SK-N-SH (cell line): ENCODE measurements around the gene SORCS3. TPM values are rescaled to one million over a fixed set of nuclear protein-coding genes. Genes with fewer than 3 reads are reported as not detected.

Source experiments
- CTCF ChIA-PET: fragments of 300-600, 350-600 bp; formaldehyde crosslinking; extraction: SDS; loops from one replicate; lab custom pipeline; 2021; lab: Yijun Ruan, JAX
- POLR2A ChIA-PET: fragments of 350-600 bp; sonication (Branson Sonifier 250); formaldehyde crosslinking; extraction: SDS; loops from one replicate; lab custom pipeline; 2020; ENCODE audit warnings: antibody characterized with exemption, inconsistent platforms; lab: Yijun Ruan, JAX
- DNase-seq: peaks from one replicate; pipeline ENCODE4 v3.0.0; 2012
- H2AFZ ChIP-seq: fragments of 200-600 bp; sonication (generic); 2 replicates; pipeline ENCODE4 v1.8.1; 2016; ENCODE audit warnings: antibody characterized with exemption, mild to moderate bottlenecking, low read depth
- H3F3A ChIP-seq: fragments of 200-600 bp; sonication (generic); replicated peaks from 2 replicates; pipeline ENCODE3; 2016; ENCODE audit warnings: antibody characterized with exemption, mild to moderate bottlenecking; ENCODE audit not compliant: insufficient read depth
- H3K27ac ChIP-seq, 2 experiments: fragments of 200-500 bp in 1 of 2; fragments of 200-600 bp in 1 of 2; sonication (Bioruptor generic) in 1 of 2; sonication (generic), shearing (Covaris generic) in 1 of 2; 2 replicates each; pipeline versions ENCODE4 v1.5.1 to v1.6.1; 2014 to 2016; ENCODE audit warnings: low read depth in 2 of 2, inconsistent platforms in 1 of 2, low read length in 1 of 2, mild to moderate bottlenecking in 1 of 2, mixed read lengths in 1 of 2
- H3K27me3 ChIP-seq: fragments of 200-600 bp; sonication (generic), shearing (Covaris generic); 2 replicates; pipeline ENCODE4 v1.6.1; 2016; ENCODE audit warnings: mixed run types; ENCODE audit not compliant: insufficient read depth
- H3K36me3 ChIP-seq, 2 experiments: fragments of 200-500 bp in 1 of 2; fragments of 200-600 bp in 1 of 2; sonication (Bioruptor generic) in 1 of 2; sonication (generic) in 1 of 2; replicated peaks in 1 of 2; 2 replicates each; pipeline versions ENCODE3 to v1.5.1; 2014 to 2016; ENCODE audit warnings: low read length in 1 of 2, mild to moderate bottlenecking in 1 of 2; ENCODE audit not compliant: insufficient read depth in 2 of 2, control insufficient read depth in 1 of 2
- H3K4me1 ChIP-seq, 2 experiments: fragments of 200-500 bp in 1 of 2; fragments of 200-600 bp in 1 of 2; sonication (Bioruptor generic) in 1 of 2; sonication (generic), shearing (Covaris generic) in 1 of 2; 2 replicates each; pipeline versions ENCODE4 v1.5.1 to v1.6.1; 2014 to 2016; ENCODE audit warnings: low read depth in 1 of 2, low read length in 1 of 2, mixed run types in 1 of 2; ENCODE audit not compliant: insufficient read depth in 2 of 2, control insufficient read depth in 1 of 2
- H3K4me2 ChIP-seq: fragments of 200-600 bp; sonication (generic), shearing (Covaris generic); 2 replicates; pipeline ENCODE4 v1.6.1; 2017; ENCODE audit warnings: mixed run types
- H3K4me3 ChIP-seq, 2 experiments: fragments of 200-500 bp in 1 of 2; fragments of 200-600 bp in 1 of 2; sonication (Bioruptor generic) in 1 of 2; sonication (generic), shearing (Covaris generic) in 1 of 2; 2 replicates each; pipeline versions ENCODE4 v1.5.1 to v1.8.1; 2014 to 2016; ENCODE audit warnings: low read depth in 2 of 2, inconsistent platforms in 1 of 2, low read length in 1 of 2, mild to moderate bottlenecking in 1 of 2, mixed read lengths in 1 of 2, moderate library complexity in 1 of 2
- H3K79me2 ChIP-seq: fragments of 200-600 bp; sonication (generic); 2 replicates; pipeline ENCODE4 v1.8.1; 2017; ENCODE audit warnings: mild to moderate bottlenecking; ENCODE audit not compliant: insufficient read depth
- H3K9ac ChIP-seq: fragments of 200-600 bp; sonication (generic); 2 replicates; pipeline ENCODE4 v1.6.1; 2017; ENCODE audit warnings: mixed run types
- H3K9me2 ChIP-seq: fragments of 200-600 bp; sonication (generic); 2 replicates; pipeline ENCODE4 v1.6.1; 2017; ENCODE audit warnings: mixed run types
- H3K9me3 ChIP-seq: fragments of 200-600 bp; sonication (generic); 2 replicates; pipeline ENCODE4 v1.6.1; 2017; ENCODE audit warnings: mixed run types, mild to moderate bottlenecking, moderate library complexity
- H4K20me1 ChIP-seq: fragments of 200-600 bp; sonication (generic); 2 replicates; pipeline ENCODE4 v1.6.1; 2017; ENCODE audit warnings: mild to moderate bottlenecking, mixed run types; ENCODE audit not compliant: insufficient read depth
- CTCF ChIP-seq: fragments of 200-600 bp; sonication (generic); IDR thresholded peaks from 2 replicates; pipeline ENCODE4 v1.6.1; 2017; ENCODE audit warnings: antibody characterized with exemption, mild to moderate bottlenecking, moderate library complexity
- EP300 ChIP-seq, 2 experiments: IDR thresholded peaks; 2 replicates each; pipeline versions ENCODE4 v1.4.0 to v1.6.1; 2012; ENCODE audit warnings: borderline replicate concordance in 1 of 2, low read depth in 1 of 2, low read length in 1 of 2
- EZH2phosphoT487 ChIP-seq: fragments of 200-600 bp; sonication (generic); IDR thresholded peaks from 2 replicates; pipeline ENCODE4 v1.6.1; 2017; ENCODE audit warnings: low read depth, mixed run types, mild to moderate bottlenecking, antibody characterized with exemption, moderate library complexity, borderline replicate concordance
- IRF3 ChIP-seq: fragments of 150-350 bp; IDR thresholded peaks from 2 replicates; pipeline ENCODE4 v1.6.1; 2016; ENCODE audit warnings: mild to moderate bottlenecking, low read depth, low read length
- NFIC ChIP-seq: IDR thresholded peaks from 2 replicates; pipeline ENCODE4 v1.4.0; 2012; ENCODE audit warnings: borderline replicate concordance
- RCOR1 ChIP-seq: fragments of 150-350 bp; IDR thresholded peaks from 2 replicates; pipeline ENCODE4 v1.6.1; 2017; ENCODE audit warnings: antibody characterized with exemption, low read length
- SIN3A ChIP-seq: IDR thresholded peaks from 2 replicates; pipeline ENCODE4 v1.6.1; 2012; ENCODE audit warnings: low read depth, mild to moderate bottlenecking, low read length, moderate library complexity, borderline replicate concordance
- TCF12 ChIP-seq: IDR thresholded peaks from 2 replicates; pipeline ENCODE4 v1.4.0; 2012
- TEAD4 ChIP-seq: IDR thresholded peaks from 2 replicates; pipeline ENCODE4 v1.4.0; 2012; ENCODE audit warnings: mild to moderate bottlenecking, borderline replicate concordance; ENCODE audit not compliant: insufficient read depth
- USF1 ChIP-seq: IDR thresholded peaks from 2 replicates; pipeline ENCODE4 v1.4.0; 2012; ENCODE audit warnings: low read depth, borderline replicate concordance
- ZBTB33 ChIP-seq: IDR thresholded peaks from 2 replicates; pipeline ENCODE4 v1.4.0; 2012; ENCODE audit warnings: low read depth, borderline replicate concordance
- WGBS: methylation state at CpG from one replicate; pipeline ENCODE4 v1.1.6; 2017; ENCODE audit warnings: low lambda C conversion rate; 5-methylcytosine and 5-hydroxymethylcytosine counted together
- polyA plus RNA-seq, 3 experiments: library from polyadenylated mRNA; depleted of rRNA; stranded (reverse); fragments of >200 nt; gene quantifications; 2 replicates each; pipeline ENCODE4 v1.2.3, GENCODE V29; 2012

SORCS3 gene
- polyA plus RNA-seq, 1 of the 3 experiments (the other 2 are of a cell fraction): not detected

GRCh38 chr10:104630731-104631130, 10.4 kb upstream of the SORCS3 start:
- H3K27me3 ChIP-seq: no peaks in the 10 kb centered on the region; the same call in 1 of the 2 replicates
- H3K9ac ChIP-seq: no peak overlapping the region
- no peaks in the 10 kb centered on the region for H3K9me2 ChIP-seq
- no peak overlapping the region; the same call in 1 of the 2 replicates for H3K4me2 ChIP-seq
- no peak overlapping the region for H3K27ac ChIP-seq
- H4K20me1 ChIP-seq: no peaks in the 10 kb centered on the region
- DNase-seq: no peak
- H3K4me3 ChIP-seq: no peak overlapping the region; a peak in 1 of 4 replicates
- POLR2A ChIA-PET: no interaction called here
- H3K36me3 ChIP-seq: no peaks in the 10 kb centered on the region
- WGBS: 63% methylated on average over 23 of the region's 26 CpGs
- H2AFZ ChIP-seq: no peak overlapping the region
- no peak for TF ChIP-seq CTCF
- no peak for TF ChIP-seq EZH2phosphoT487
- TF ChIP-seq, all 33 proteins: peak for 0
- CTCF ChIA-PET: interaction anchor here (1.5 to 2.5 kb wide), 3 partner anchors 8 to 224 kb away, joined by 3 to 7 read pairs (median 5); no protein-coding TSS in a partner anchor
- H3K4me1 ChIP-seq: no peaks in the 10 kb centered on the region; a peak in 1 of 4 replicates
- no peaks in the 10 kb centered on the region for H3F3A ChIP-seq
- no peaks in the 10 kb centered on the region for H3K9me3 ChIP-seq
- H3K79me2 ChIP-seq: no peaks in the 10 kb centered on the region

- no peak for DNase-seq
- H3K9me3 ChIP-seq: no peaks in the 10 kb centered on the region
- no peaks in the 10 kb centered on the region for H4K20me1 ChIP-seq
- no peaks in the 10 kb centered on the region; the same call in 1 of the 2 replicates for H3K27me3 ChIP-seq
- no peak overlapping the region for H3K4me2 ChIP-seq
- no peak overlapping the region for H2AFZ ChIP-seq
- WGBS: 17% methylated on average over 3 of the region's 3 CpGs
- no peak overlapping the region for H3K9ac ChIP-seq
- H3K27ac ChIP-seq: no peak overlapping the region
- ChIA-PET CTCF (interaction anchor here (1.5 kb wide), 1 partner anchor 9 kb away, joined by 3 read pairs; no protein-coding TSS in a partner anchor), POLR2A (no interaction called here)
- no peaks in the 10 kb centered on the region; a peak in 1 of 4 replicates for H3K4me1 ChIP-seq
- no peaks in the 10 kb centered on the region for H3K79me2 ChIP-seq
- no peaks in the 10 kb centered on the region for H3F3A ChIP-seq
- H3K36me3 ChIP-seq: no peaks in the 10 kb centered on the region
- H3K4me3 ChIP-seq: no peak overlapping the region
- H3K9me2 ChIP-seq: no peaks in the 10 kb centered on the region
- no peak for TF ChIP-seq TCF12
- TF ChIP-seq IRF3: no peak
- no peak for TF ChIP-seq RCOR1
- TF ChIP-seq TEAD4: no peak
- no peak for TF ChIP-seq NFIC
- TF ChIP-seq USF1: no peak
- TF ChIP-seq ZBTB33: no peak
- no peak for TF ChIP-seq EP300 (IDR thresholded peaks at IDR 0.05; ENCODE audit: borderline replicate concordance in 1 of 2, low read depth in 1 of 2, low read length in 1 of 2)
- no peak for TF ChIP-seq SIN3A
- TF ChIP-seq, all 33 proteins: peak for 0
Observed at GRCh38 chr10:104631946-104632345, 9.1 kb upstream of the SORCS3 start.
